Mucosa of descending colon (tissue), 3 donors: Measurements from ENCODE around the gene RPL32. TPM values are rescaled to one million over a fixed set of nuclear protein-coding genes. Genes with fewer than 3 reads are reported as not detected.
"Not testable (repeated sequence)": the region's sequence is repeated elsewhere in the genome, so short reads cannot be mapped to it uniquely, and the experiment has no call there.

Experiments used
- ATAC-seq: fragments of 200-7000 bp; cut with Tn5 transposase; one replicate; pipeline ENCODE4 v1.9.1; 2020; ENCODE audit warnings: mild to moderate bottlenecking, moderate library complexity
- DNase-seq, 3 donors: peaks; one replicate each; pipeline ENCODE4 v3.0.0-alpha.2; 2020
- H3K36me3 ChIP-seq: fragments of 200-600 bp; one replicate; pipeline ENCODE4 v1.8.0; 2021; ENCODE audit warnings: low read depth, mild to moderate bottlenecking
- H3K4me1 ChIP-seq: fragments of 200-600 bp; one replicate; pipeline ENCODE4 v1.8.0; 2021; ENCODE audit warnings: low read depth, mild to moderate bottlenecking
- H3K4me3 ChIP-seq: fragments of 200-600 bp; one replicate; pipeline ENCODE4 v1.8.0; 2021; ENCODE audit warnings: mild to moderate bottlenecking
- H3K9me3 ChIP-seq: fragments of 200-600 bp; one replicate; pipeline ENCODE4 v1.8.0; 2021; ENCODE audit warnings: mild to moderate bottlenecking
- intact Hi-C, 2 donors: fragments of 100-400 bp; cut with DNase I in 1 of 2; cut with micrococcal nuclease in 1 of 2; formaldehyde crosslinking; loops; one replicate each; pipeline versions ENCODE4 v1.11.0 to v1.11.1; 2022; cut with DNase I, micrococcal nuclease
- total RNA-seq, 3 donors: library from RNA; stranded (reverse); fragmentation: NEBNext Ultra II Directional in 2 of 3; extraction: Animal tissue kit (Norgen Biotek cat#: 25700) in 2 of 3; gene quantifications; one replicate each; pipeline versions ENCODE4 v1.2.1 to v1.2.4, GENCODE V29; 2021 to 2023
- TF ChIP-seq, protein P1 (sequence below): fragments of 200-600 bp; IDR thresholded peaks from one replicate; pipeline ENCODE4 v1.8.0; 2022; ENCODE audit warnings: antibody characterized with exemption, mild to moderate bottlenecking
- donor health status: DM: no; HTN: no; CAD: no; lungs with moderate emphysema.
- donor health status: DM: no; HTN: no; CAD: no.
- donor health status: DM: no; HTN: yes; CAD: no.

Gene RPL32
- total RNA-seq, 3 donors from 2014 or later: 1,042 to 1,233 (median 1,185) TPM

DNA sequence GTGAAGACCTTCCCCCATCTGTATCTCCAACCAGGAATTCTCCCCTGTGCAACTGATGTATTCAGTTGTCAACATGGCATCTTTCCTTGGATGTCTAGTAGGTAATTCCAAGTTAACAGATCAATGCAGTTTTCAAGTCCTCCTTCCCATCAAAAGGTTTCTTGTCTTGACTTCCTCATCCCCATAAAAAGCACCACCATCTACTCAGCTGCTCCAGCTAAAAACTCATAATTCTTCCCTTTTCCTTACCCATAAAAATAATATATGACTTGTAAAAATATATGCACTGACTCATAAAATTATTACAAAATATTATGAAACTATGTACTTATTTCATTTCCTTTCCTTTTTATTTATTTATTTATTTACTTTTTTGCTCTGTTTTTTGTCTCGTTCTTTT lies 49.9 kb downstream of the RPL32 start:
- no peak for DNase-seq
- Histone ChIP-seq H3K36me3 (no peaks in the 10 kb centered on the region), H3K4me1 (peaks cover 6% of the 10 kb centered on the region), H3K4me3 (no peak overlapping the region), H3K9me3 (no peaks in the 10 kb centered on the region)
- ATAC-seq: no peak
- intact Hi-C loops: no loop called here
- TF ChIP-seq, protein P1, sequence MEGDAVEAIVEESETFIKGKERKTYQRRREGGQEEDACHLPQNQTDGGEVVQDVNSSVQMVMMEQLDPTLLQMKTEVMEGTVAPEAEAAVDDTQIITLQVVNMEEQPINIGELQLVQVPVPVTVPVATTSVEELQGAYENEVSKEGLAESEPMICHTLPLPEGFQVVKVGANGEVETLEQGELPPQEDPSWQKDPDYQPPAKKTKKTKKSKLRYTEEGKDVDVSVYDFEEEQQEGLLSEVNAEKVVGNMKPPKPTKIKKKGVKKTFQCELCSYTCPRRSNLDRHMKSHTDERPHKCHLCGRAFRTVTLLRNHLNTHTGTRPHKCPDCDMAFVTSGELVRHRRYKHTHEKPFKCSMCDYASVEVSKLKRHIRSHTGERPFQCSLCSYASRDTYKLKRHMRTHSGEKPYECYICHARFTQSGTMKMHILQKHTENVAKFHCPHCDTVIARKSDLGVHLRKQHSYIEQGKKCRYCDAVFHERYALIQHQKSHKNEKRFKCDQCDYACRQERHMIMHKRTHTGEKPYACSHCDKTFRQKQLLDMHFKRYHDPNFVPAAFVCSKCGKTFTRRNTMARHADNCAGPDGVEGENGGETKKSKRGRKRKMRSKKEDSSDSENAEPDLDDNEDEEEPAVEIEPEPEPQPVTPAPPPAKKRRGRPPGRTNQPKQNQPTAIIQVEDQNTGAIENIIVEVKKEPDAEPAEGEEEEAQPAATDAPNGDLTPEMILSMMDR: no peak

DNA sequence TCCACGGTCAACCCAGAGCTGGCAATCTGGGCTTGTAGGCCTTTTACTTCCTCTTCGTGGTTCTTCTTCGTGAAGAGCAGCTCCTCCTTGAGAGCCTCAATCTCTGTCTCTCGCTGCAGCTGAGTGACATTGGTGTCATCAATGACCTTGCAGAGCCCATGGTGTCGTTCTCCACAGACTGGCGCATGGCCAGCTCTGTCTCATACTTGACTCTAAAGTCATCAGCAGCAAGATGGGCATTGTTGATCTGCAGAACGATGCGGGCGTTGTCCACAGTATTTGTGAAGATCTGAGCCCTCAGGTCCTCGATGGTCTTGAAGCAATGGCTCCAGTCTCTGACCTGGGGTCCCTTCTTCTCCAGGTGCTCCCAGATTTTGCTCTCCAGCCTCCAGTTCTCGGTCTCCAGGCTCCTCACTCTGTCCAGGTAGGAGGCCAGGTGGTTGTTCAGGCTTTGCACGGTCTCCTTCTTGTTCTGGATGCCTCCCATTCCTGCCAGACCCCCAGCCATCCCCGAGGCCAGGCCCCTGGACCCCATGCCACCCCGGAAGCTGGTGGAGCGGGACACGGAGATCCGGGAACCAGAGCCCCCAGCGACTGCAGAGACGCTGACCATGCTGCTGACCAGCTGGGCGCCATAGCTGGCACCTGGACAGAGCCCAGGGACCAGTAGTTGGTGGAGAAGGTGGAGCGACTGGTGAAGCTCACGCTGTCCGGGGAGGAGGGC lies 53.2 kb downstream of the RPL32 start:
- ATAC-seq, H3K36me3 ChIP-seq, intact Hi-C loops: not testable (repeated sequence)

GRCh38 chr3:12787346-12787745 lies 54.0 kb downstream of the RPL32 start:
- ATAC-seq: not testable (repeated sequence)

More for the DNA sequence above, 53.2 kb downstream of the RPL32 start:
- not testable (repeated sequence) for H3K4me1 ChIP-seq, H3K4me3 ChIP-seq, DNase-seq, H3K9me3 ChIP-seq

GRCh38 chr3:12785096-12785495 lies 56.3 kb downstream of the RPL32 start:
- ATAC-seq (no peak), DNase-seq (no peak)
- intact Hi-C loops: no loop called here
- no peak overlapping the region for H3K4me3 ChIP-seq
- TF ChIP-seq, protein P1: no peak
- no peaks in the 10 kb centered on the region for H3K36me3 ChIP-seq
- no peaks in the 10 kb centered on the region for H3K9me3 ChIP-seq
- no peaks in the 10 kb centered on the region for H3K4me1 ChIP-seq

More at GRCh38 chr3:12787346-12787745, 54.0 kb downstream of the RPL32 start:
- H3K4me3 ChIP-seq, intact Hi-C loops, H3K9me3 ChIP-seq, H3K4me1 ChIP-seq, H3K36me3 ChIP-seq: not testable (repeated sequence)
- TF ChIP-seq, protein P1: peak; percentile 28
- peak in 2 of 3 donors; percentile 57 to 79 for DNase-seq

Other genes with a start within 250 kb of the RPL32 start
- 10 to 100 TPM; 75.4 to 99.7 (median 76.9) TPM for gene RAF1, start 177.4 kb downstream of the RPL32 start, total RNA-seq
- gene TMEM40, start 82.3 kb downstream of the RPL32 start, total RNA-seq: not detected
- gene CAND2, start 44.9 kb downstream of the RPL32 start, total RNA-seq: 10 to 100 TPM in 1 of 3 donors, 1 to 10 TPM in 2; 1.3 to 14.1 (median 1.4) TPM
- 10 to 100 TPM; 19.8 to 42.2 (median 21.9) TPM for gene IQSEC1, start 231.9 kb upstream of the RPL32 start, total RNA-seq